HepG2 (cell line): Measurements from ENCODE around the gene MFN2. TPM values are rescaled to one million over a fixed set of nuclear protein-coding genes. Genes with fewer than 3 reads are reported as not detected.

Experiments used
- KDM4B ChIP-seq: sonication (generic); formaldehyde crosslinking; IDR thresholded peaks from 2 replicates; pipeline ENCODE4 v1.4.0; 2020; ENCODE audit warnings: missing genetic modification reagents
- KMT2A ChIP-seq: sonication (generic); formaldehyde crosslinking; IDR thresholded peaks from 2 replicates; pipeline ENCODE4 v1.4.0; 2020; ENCODE audit warnings: missing genetic modification reagents
- KMT2B ChIP-seq: IDR thresholded peaks from 2 replicates; pipeline ENCODE4 v1.6.1; 2016; ENCODE audit warnings: missing genetic modification reagents, missing compliant biosample characterization
- NCOR1 ChIP-seq: fragments of 200-600 bp; sonication (generic); IDR thresholded peaks from 2 replicates; pipeline ENCODE4 v1.7.0; 2017; ENCODE audit warnings: antibody characterized with exemption, low read length, borderline replicate concordance
- PBX3 ChIP-seq: sonication (generic); formaldehyde crosslinking; IDR thresholded peaks from 2 replicates; pipeline ENCODE4 v1.8.1; 2023; ENCODE audit warnings: missing genetic modification reagents, inconsistent platforms, borderline replicate concordance
- PCBP1 ChIP-seq: fragments of 200-400 bp; formaldehyde crosslinking; IDR thresholded peaks from 2 replicates; pipeline ENCODE4 v1.6.1; 2017; ENCODE audit warnings: mild to moderate bottlenecking, low read depth, low read length, borderline replicate concordance
- PLRG1 ChIP-seq: fragments of 450-650 bp; conservative IDR thresholded peaks from 2 replicates; pipeline ENCODE4 v1.6.1; 2016
- RARA ChIP-seq: IDR thresholded peaks from 2 replicates; pipeline ENCODE4 v1.6.1; 2016; ENCODE audit warnings: missing genetic modification reagents, missing compliant biosample characterization
- RFX1 ChIP-seq: fragments of 450-650 bp; IDR thresholded peaks from 2 replicates; pipeline ENCODE4 v1.6.1; 2017
- SP1 ChIP-seq, 2 experiments: fragments of 450-650 bp in 1 of 2; sonication (generic) in 1 of 2; formaldehyde crosslinking in 1 of 2; IDR thresholded peaks; 2 replicates each; pipeline versions ENCODE4 v1.4.0 to v1.6.1; 2016 to 2020; ENCODE audit warnings: missing genetic modification reagents in 1 of 2
- STAT5B ChIP-seq: sonication (generic); formaldehyde crosslinking; IDR thresholded peaks from 2 replicates; pipeline ENCODE4 v1.4.0; 2020; ENCODE audit warnings: missing genetic modification reagents
- ZBTB21 ChIP-seq: sonication (generic); formaldehyde crosslinking; IDR thresholded peaks from 2 replicates; pipeline ENCODE4 v1.4.0; 2020; ENCODE audit warnings: missing genetic modification reagents
- ZFP62 ChIP-seq: sonication (generic); formaldehyde crosslinking; IDR thresholded peaks from 2 replicates; pipeline ENCODE4 v1.4.0; 2020; ENCODE audit warnings: missing genetic modification reagents
- ZNF138 ChIP-seq: sonication (generic); formaldehyde crosslinking; IDR thresholded peaks from 2 replicates; pipeline ENCODE4 v1.5.0; 2020; ENCODE audit warnings: mild to moderate bottlenecking, low read depth, missing genetic modification reagents
- ZNF543 ChIP-seq: sonication (generic); formaldehyde crosslinking; IDR thresholded peaks from 2 replicates; pipeline ENCODE4 v1.4.0; 2020; ENCODE audit warnings: mild to moderate bottlenecking, missing genetic modification reagents
- ZNF609 ChIP-seq: sonication (generic); formaldehyde crosslinking; IDR thresholded peaks from 2 replicates; pipeline ENCODE4 v1.4.0; 2020; ENCODE audit warnings: mild to moderate bottlenecking, missing genetic modification reagents, borderline replicate concordance
- ZNF780A ChIP-seq: sonication (generic); formaldehyde crosslinking; IDR thresholded peaks from 2 replicates; pipeline ENCODE4 v1.8.0; 2022; ENCODE audit warnings: mild to moderate bottlenecking, missing genetic modification reagents, moderate library complexity
- polyA plus RNA-seq, 8 experiments: library from polyadenylated mRNA; depleted of rRNA in 3 of 8; stranded (reverse) in 7 of 8; unstranded in 1 of 8; fragments of >200 nt; fragmentation: Illumina TruSeq in 4 of 8; extraction: Trizol in 4 of 8; gene quantifications; 2 replicates each; pipeline versions ENCODE4 v1.2.1 to v1.2.3, GENCODE V29; 2011 to 2016; ENCODE audit warnings: low read depth in 4 of 8, missing spikeins in 1 of 8, mixed read lengths in 1 of 8; ENCODE audit not compliant: insufficient read depth in 1 of 8
- total RNA-seq, 5 experiments: library from RNA; depleted of rRNA; stranded (reverse); fragments of >200 nt; fragmentation: Illumina TruSeq; extraction: Trizol; gene quantifications; 2 replicates each; pipeline ENCODE4 v1.2.3, GENCODE V29; 2016; ENCODE audit warnings: low read depth in 1 of 5
- TF ChIP-seq, protein P1 (sequence below): sonication (generic); formaldehyde crosslinking; IDR thresholded peaks from 2 replicates; pipeline ENCODE4 v1.4.0; 2020; ENCODE audit warnings: missing genetic modification reagents
- TF ChIP-seq, protein P2 (sequence below): sonication (generic); formaldehyde crosslinking; IDR thresholded peaks from 2 replicates; pipeline ENCODE4 v1.8.0; 2022; ENCODE audit warnings: missing genetic modification reagents, mild to moderate bottlenecking, borderline replicate concordance
- TF ChIP-seq, protein P3 (sequence below): sonication (generic); formaldehyde crosslinking; IDR thresholded peaks from 2 replicates; pipeline ENCODE4 v1.5.0; 2020; ENCODE audit warnings: mild to moderate bottlenecking, missing genetic modification reagents

The MFN2 gene
- total and polyA plus RNA-seq, 2 of the 13 experiments (the other 11 are each of a cell fraction or from before 2014, with no cell fraction given), result 38.7 to 60.9 TPM

GRCh38 chr1:11934302-11935056 lies 45.8 kb upstream of the MFN2 start, which contains the start of gene PLOD1 (continued):
- peak; percentile 82; the same call in 1 of the 2 replicates for TF ChIP-seq ZNF780A (CRISPR knock-in tag)
- TF ChIP-seq NCOR1, result no peak
- no peak for TF ChIP-seq ZBTB21 (CRISPR knock-in tag)
- TF ChIP-seq ZNF609 (CRISPR knock-in tag), result no peak
- no peak for TF ChIP-seq PLRG1
- no peak for TF ChIP-seq RFX1
- TF ChIP-seq SP1 (IDR thresholded peaks at IDR 0.05), result no peak
- peak; percentile 53; the same call in 1 of the 2 replicates for TF ChIP-seq SP1 (CRISPR knock-in tag; IDR thresholded peaks at IDR 0.05)
- TF ChIP-seq, protein P1, sequence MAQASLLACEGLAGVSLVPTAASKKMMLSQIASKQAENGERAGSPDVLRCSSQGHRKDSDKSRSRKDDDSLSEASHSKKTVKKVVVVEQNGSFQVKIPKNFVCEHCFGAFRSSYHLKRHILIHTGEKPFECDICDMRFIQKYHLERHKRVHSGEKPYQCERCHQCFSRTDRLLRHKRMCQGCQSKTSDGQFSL (CRISPR knock-in tag), result no peak
- TF ChIP-seq ZNF138 (CRISPR knock-in tag), result peak; percentile 69; the same call in 1 of the 2 replicates
- TF ChIP-seq, protein P2, sequence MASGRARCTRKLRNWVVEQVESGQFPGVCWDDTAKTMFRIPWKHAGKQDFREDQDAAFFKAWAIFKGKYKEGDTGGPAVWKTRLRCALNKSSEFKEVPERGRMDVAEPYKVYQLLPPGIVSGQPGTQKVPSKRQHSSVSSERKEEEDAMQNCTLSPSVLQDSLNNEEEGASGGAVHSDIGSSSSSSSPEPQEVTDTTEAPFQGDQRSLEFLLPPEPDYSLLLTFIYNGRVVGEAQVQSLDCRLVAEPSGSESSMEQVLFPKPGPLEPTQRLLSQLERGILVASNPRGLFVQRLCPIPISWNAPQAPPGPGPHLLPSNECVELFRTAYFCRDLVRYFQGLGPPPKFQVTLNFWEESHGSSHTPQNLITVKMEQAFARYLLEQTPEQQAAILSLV (CRISPR knock-in tag), result peak; percentile 64; the same call in 1 of the 2 replicates
- no peak for TF ChIP-seq PCBP1
- peak; percentile 87; the same call in 1 of the 2 replicates for TF ChIP-seq PBX3
- TF ChIP-seq KDM4B (CRISPR knock-in tag), result no peak; the same call in 1 of the 2 replicates
- peak; percentile 55; the same call in 1 of the 2 replicates for TF ChIP-seq ZNF543
- TF ChIP-seq, protein P3, sequence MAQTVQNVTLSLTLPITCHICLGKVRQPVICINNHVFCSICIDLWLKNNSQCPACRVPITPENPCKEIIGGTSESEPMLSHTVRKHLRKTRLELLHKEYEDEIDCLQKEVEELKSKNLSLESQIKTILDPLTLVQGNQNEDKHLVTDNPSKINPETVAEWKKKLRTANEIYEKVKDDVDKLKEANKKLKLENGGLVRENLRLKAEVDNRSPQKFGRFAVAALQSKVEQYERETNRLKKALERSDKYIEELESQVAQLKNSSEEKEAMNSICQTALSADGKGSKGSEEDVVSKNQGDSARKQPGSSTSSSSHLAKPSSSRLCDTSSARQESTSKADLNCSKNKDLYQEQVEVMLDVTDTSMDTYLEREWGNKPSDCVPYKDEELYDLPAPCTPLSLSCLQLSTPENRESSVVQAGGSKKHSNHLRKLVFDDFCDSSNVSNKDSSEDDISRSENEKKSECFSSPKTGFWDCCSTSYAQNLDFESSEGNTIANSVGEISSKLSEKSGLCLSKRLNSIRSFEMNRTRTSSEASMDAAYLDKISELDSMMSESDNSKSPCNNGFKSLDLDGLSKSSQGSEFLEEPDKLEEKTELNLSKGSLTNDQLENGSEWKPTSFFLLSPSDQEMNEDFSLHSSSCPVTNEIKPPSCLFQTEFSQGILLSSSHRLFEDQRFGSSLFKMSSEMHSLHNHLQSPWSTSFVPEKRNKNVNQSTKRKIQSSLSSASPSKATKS (CRISPR knock-in tag), result no peak; the same call in 1 of the 2 replicates
- peak; percentile 7; the same call in 1 of the 2 replicates for TF ChIP-seq KMT2B (CRISPR knock-in tag)
- TF ChIP-seq KMT2A (CRISPR knock-in tag), result peak; percentile 53; the same call in 1 of the 2 replicates
- peak; percentile 21; the same call in 1 of the 2 replicates for TF ChIP-seq RARA (CRISPR knock-in tag)
- TF ChIP-seq STAT5B (CRISPR knock-in tag), result no peak; the same call in 1 of the 2 replicates
- no peak for TF ChIP-seq ZFP62 (CRISPR knock-in tag)
